DMS153 treated with DMSO at 0.1 percent for 48 hours (cell line): ENCODE data around the gene EHMT2.

Source experiments
- DNase-seq: peaks from one replicate; lab custom pipeline; 2025; ENCODE audit not compliant: unreplicated experiment; lab: John Stamatoyannopoulos, UW

EHMT2 gene

GRCh38 chr6:31889331-31889972, 8.0 kb downstream of the EHMT2 start:
- no peak for DNase-seq

GRCh38 chr6:31888276-31889258, 8.9 kb downstream of the EHMT2 start:
- DNase-seq, result no peak

GRCh38 chr6:31887173-31888007, 10.1 kb downstream of the EHMT2 start:
- no peak for DNase-seq

- DNase-seq, result no peak
Observed at GRCh38 chr6:31886541-31886991, 10.9 kb downstream of the EHMT2 start.

- no peak for DNase-seq
Observed at GRCh38 chr6:31884528-31885035, 12.9 kb downstream of the EHMT2 start.

- no peak for DNase-seq
Observed at GRCh38 chr6:31883676-31884075, 13.8 kb downstream of the EHMT2 start.

GRCh38 chr6:31882344-31882743, 15.2 kb downstream of the EHMT2 start:
- DNase-seq, result no peak

- DNase-seq, result no peak
Observed at GRCh38 chr6:31881136-31881859, 16.2 kb downstream of the EHMT2 start.

- DNase-seq, result no peak
Observed at GRCh38 chr6:31880616-31881015, 16.9 kb downstream of the EHMT2 start.

- no peak for DNase-seq
Observed at GRCh38 chr6:31879901-31880300, 17.6 kb downstream of the EHMT2 start.

GRCh38 chr6:31879143-31879542, 18.4 kb downstream of the EHMT2 start:
- DNase-seq, result no peak

- no peak for DNase-seq
Observed at GRCh38 chr6:31878726-31879125, 18.8 kb downstream of the EHMT2 start, which contains the start of gene SLC44A4. TSS of gene SLC44A4 (minus strand) at chr6:31878997. CDS start at chr6:31878980, 17 bp downstream.

- DNase-seq, result no peak
Observed at GRCh38 chr6:31878222-31878621, 19.3 kb downstream of the EHMT2 start.

GRCh38 chr6:31877651-31878161, 19.8 kb downstream of the EHMT2 start:
- peak; percentile 48 for DNase-seq

- no peak for DNase-seq
Observed at GRCh38 chr6:31877125-31877650, 20.3 kb downstream of the EHMT2 start.

- no peak for DNase-seq
Observed at GRCh38 chr6:31876357-31876756, 21.1 kb downstream of the EHMT2 start.

- no peak for DNase-seq
Observed at GRCh38 chr6:31875877-31876276, 21.6 kb downstream of the EHMT2 start.

- no peak for DNase-seq
Observed at GRCh38 chr6:31874836-31875572, 22.5 kb downstream of the EHMT2 start.

GRCh38 chr6:31874084-31874670, 23.3 kb downstream of the EHMT2 start:
- no peak for DNase-seq
